IMR-90 (cell line): ENCODE measurements around the gene ELMOD3. TPM values are rescaled to one million over a fixed set of nuclear protein-coding genes. Genes with fewer than 3 reads are reported as not detected.

Source experiments
- ATAC-seq: fragments of 200-7000 bp; cut with Tn5 transposase; 2 replicates; pipeline ENCODE4 v1.9.1; 2020; ENCODE audit warnings: low read depth, mild to moderate bottlenecking, moderate library complexity
- BruUV-seq: library from RNA; stranded (reverse); fragments of 400-500 nt; replicated peaks from 2 replicates; lab custom pipeline; 2021; lab: Mats Ljungman, UMichigan
- CTCF ChIA-PET: fragments of 300-600 bp; formaldehyde crosslinking; extraction: SDS; loops from one replicate; lab custom pipeline; 2021; ENCODE audit warnings: antibody characterized with exemption; lab: Yijun Ruan, JAX
- POLR2A ChIA-PET: fragments of 300-600 bp; sonication (Branson Sonifier 250); formaldehyde crosslinking; loops from one replicate; lab custom pipeline; 2022; ENCODE audit warnings: antibody characterized with exemption; ENCODE audit not compliant: unreplicated experiment; lab: Charles Lee
- DNase-seq: peaks from one replicate; pipeline ENCODE4 v3.0.0; 2013
- H2AFZ ChIP-seq: replicated peaks from 2 replicates; pipeline ENCODE3; 2013; ENCODE audit warnings: low read length, mild to moderate bottlenecking; ENCODE audit not compliant: poor library complexity
- H2AK5ac ChIP-seq: 2 replicates; pipeline ENCODE4 v1.6.1; 2013; ENCODE audit warnings: low read depth, low read length, inconsistent platforms
- H2AK9ac ChIP-seq: replicated peaks from 2 replicates; pipeline ENCODE3; 2013; ENCODE audit warnings: mild to moderate bottlenecking, low read depth, low read length, moderate library complexity; ENCODE audit not compliant: poor library complexity
- H2BK120ac ChIP-seq: 2 replicates; pipeline ENCODE4 v1.6.1; 2013; ENCODE audit warnings: low read depth, low read length, inconsistent platforms
- H2BK15ac ChIP-seq: 3 replicates; pipeline ENCODE4 v1.6.1; 2013; ENCODE audit warnings: low read depth, low read length, inconsistent platforms
- H2BK20ac ChIP-seq: 2 replicates; pipeline ENCODE4 v1.6.1; 2013; ENCODE audit warnings: low read depth, mild to moderate bottlenecking, inconsistent platforms, low read length, moderate library complexity
- H2BK5ac ChIP-seq: 2 replicates; pipeline ENCODE4 v1.6.1; 2013; ENCODE audit warnings: mild to moderate bottlenecking, low read depth, low read length, inconsistent platforms; ENCODE audit not compliant: poor library complexity, severe bottlenecking
- H3K14ac ChIP-seq: replicated peaks from 2 replicates; pipeline ENCODE4 v1.6.1; 2013; ENCODE audit warnings: low read depth, low read length, inconsistent platforms
- H3K18ac ChIP-seq: 2 replicates; pipeline ENCODE4 v1.6.1; 2013; ENCODE audit warnings: low read depth, low read length, control low read depth
- H3K23ac ChIP-seq: 2 replicates; pipeline ENCODE4 v1.6.1; 2013; ENCODE audit warnings: low read depth, low read length, inconsistent platforms
- H3K27ac ChIP-seq: 2 replicates; pipeline ENCODE4 v1.5.1; 2013; ENCODE audit warnings: mild to moderate bottlenecking, control low read depth, low read length; ENCODE audit not compliant: insufficient read depth
- H3K27me3 ChIP-seq: 2 replicates; pipeline ENCODE4 v1.6.1; 2013; ENCODE audit warnings: low read length; ENCODE audit not compliant: control insufficient read depth, insufficient read depth
- H3K36me3 ChIP-seq: 2 replicates; pipeline ENCODE4 v1.6.1; 2013; ENCODE audit warnings: low read length, mixed read lengths; ENCODE audit not compliant: control insufficient read depth, insufficient read depth
- H3K4ac ChIP-seq: 2 replicates; pipeline ENCODE4 v1.6.1; 2013; ENCODE audit warnings: low read depth, low read length, inconsistent platforms
- H3K4me1 ChIP-seq: 2 replicates; pipeline ENCODE4 v1.6.1; 2013; ENCODE audit warnings: low read length, mixed read lengths; ENCODE audit not compliant: control insufficient read depth, insufficient read depth
- H3K4me2 ChIP-seq: 2 replicates; pipeline ENCODE4 v1.6.1; 2013; ENCODE audit warnings: low read depth, mild to moderate bottlenecking, control low read depth, low read length, moderate library complexity
- H3K4me3 ChIP-seq: 2 replicates; pipeline ENCODE4 v1.5.1; 2013; ENCODE audit warnings: low read depth, mild to moderate bottlenecking, control low read depth, low read length, moderate library complexity; ENCODE audit not compliant: insufficient read depth
- H3K56ac ChIP-seq: 2 replicates; pipeline ENCODE4 v1.6.1; 2013; ENCODE audit warnings: low read length, inconsistent platforms; ENCODE audit not compliant: insufficient read depth; ENCODE audit errors: extremely low read depth
- H3K79me1 ChIP-seq, 2 experiments: 2 replicates each; pipeline ENCODE4 v1.6.1; 2013; ENCODE audit warnings: low read length in 2 of 2, inconsistent platforms in 1 of 2, low read depth in 1 of 2
- H3K9ac ChIP-seq: 2 replicates; pipeline ENCODE4 v1.6.1; 2013; ENCODE audit warnings: low read depth, low read length, control low read depth
- H3K9me1 ChIP-seq: 2 replicates; pipeline ENCODE4 v1.6.1; 2013; ENCODE audit warnings: low read length, inconsistent platforms; ENCODE audit not compliant: insufficient read depth
- H3K9me3 ChIP-seq: 2 replicates; pipeline ENCODE4 v1.6.1; 2013; ENCODE audit warnings: low read length; ENCODE audit not compliant: control insufficient read depth, insufficient read depth
- H4K20me1 ChIP-seq: 2 replicates; pipeline ENCODE4 v1.6.1; 2013; ENCODE audit warnings: low read length, inconsistent platforms; ENCODE audit not compliant: insufficient read depth
- H4K5ac ChIP-seq: 2 replicates; pipeline ENCODE4 v1.6.1; 2013; ENCODE audit warnings: mild to moderate bottlenecking, low read depth, low read length, control low read depth
- H4K8ac ChIP-seq, 2 experiments: 2 replicates each; pipeline ENCODE4 v1.6.1; 2013; ENCODE audit warnings: low read depth in 2 of 2, low read length in 2 of 2, control low read depth in 1 of 2, inconsistent platforms in 1 of 2
- H4K91ac ChIP-seq: 2 replicates; pipeline ENCODE4 v1.6.1; 2013; ENCODE audit warnings: low read depth, low read length, inconsistent platforms; ENCODE audit not compliant: insufficient read depth
- BHLHE40 ChIP-seq: fragments of 150-350 bp; IDR thresholded peaks from 2 replicates; pipeline ENCODE4 v1.6.1; 2016; ENCODE audit warnings: mild to moderate bottlenecking, low read depth, low read length
- CHD1 ChIP-seq: IDR thresholded peaks from 2 replicates; pipeline ENCODE4 v1.6.1; 2012; ENCODE audit warnings: low read depth, low read length, improper control_type of control experiment
- CTCF ChIP-seq: conservative IDR thresholded peaks from 2 replicates; pipeline ENCODE4 v1.5.1; 2012; ENCODE audit warnings: mild to moderate bottlenecking, low read depth, low read length, improper control_type of control experiment
- ELK1 ChIP-seq: fragments of 150-350 bp; IDR thresholded peaks from 2 replicates; pipeline ENCODE4 v1.6.1; 2016; ENCODE audit warnings: low read depth, mild to moderate bottlenecking, low read length, moderate library complexity, borderline replicate concordance
- FOS ChIP-seq: fragments of 150-350 bp; IDR thresholded peaks from 2 replicates; pipeline ENCODE4 v1.6.1; 2016; ENCODE audit warnings: low read depth, low read length
- MAFK ChIP-seq: IDR thresholded peaks from 2 replicates; pipeline ENCODE4 v1.6.1; 2012; ENCODE audit warnings: low read depth, low read length, improper control_type of control experiment
- MAZ ChIP-seq: IDR thresholded peaks from 2 replicates; pipeline ENCODE4 v1.6.1; 2012; ENCODE audit warnings: low read depth, mild to moderate bottlenecking, low read length, improper control_type of control experiment, moderate library complexity, borderline replicate concordance
- MXI1 ChIP-seq: IDR thresholded peaks from 2 replicates; pipeline ENCODE4 v1.6.1; 2012; ENCODE audit warnings: low read depth, mild to moderate bottlenecking, low read length, moderate library complexity, borderline replicate concordance
- NFE2L2 ChIP-seq: fragments of 150-350 bp; IDR thresholded peaks from 2 replicates; pipeline ENCODE4 v1.6.1; 2016; ENCODE audit warnings: low read depth, mild to moderate bottlenecking, low read length
- POLR2A ChIP-seq: IDR thresholded peaks from 2 replicates; pipeline ENCODE4 v1.6.1; 2012; ENCODE audit warnings: mild to moderate bottlenecking, low read depth, low read length
- RAD21 ChIP-seq: IDR thresholded peaks from 2 replicates; pipeline ENCODE4 v1.6.1; 2012; ENCODE audit warnings: low read length, improper control_type of control experiment
- RCOR1 ChIP-seq: IDR thresholded peaks from 2 replicates; pipeline ENCODE4 v1.6.1; 2012; ENCODE audit warnings: mild to moderate bottlenecking, low read length, improper control_type of control experiment; ENCODE audit not compliant: insufficient replicate concordance
- RFX5 ChIP-seq: IDR thresholded peaks from 2 replicates; pipeline ENCODE4 v1.8.0; 2012; ENCODE audit warnings: low read depth, mild to moderate bottlenecking, low read length, moderate library complexity
- SMC3 ChIP-seq: fragments of 150-350 bp; IDR thresholded peaks from 2 replicates; pipeline ENCODE4 v1.6.1; 2016; ENCODE audit warnings: low read depth, mild to moderate bottlenecking, antibody characterized with exemption, low read length, moderate library complexity
- USF2 ChIP-seq: fragments of 150-350 bp; IDR thresholded peaks from 2 replicates; pipeline ENCODE4 v1.6.1; 2017; ENCODE audit warnings: mild to moderate bottlenecking, antibody characterized with exemption, low read length, low read depth
- WGBS, 2 experiments: methylation state at CpG; one replicate each; pipeline versions ENCODE4 v1.1.5 to v1.1.7; 2013; ENCODE audit warnings: missing lambda C conversion rate in 2 of 2; ENCODE audit not compliant: insufficient read length in 1 of 2; ENCODE audit errors: extremely low coverage in 2 of 2; 5-methylcytosine and 5-hydroxymethylcytosine counted together
- dilution Hi-C: fragments of 300-500 bp; cut with HindIII; formaldehyde crosslinking; loops from one replicate; pipeline ENCODE4 v1.14.3; 2018; ENCODE audit warnings: low sequenced_read_pairs; ENCODE audit not compliant: unreplicated experiment
- in situ Hi-C: fragments of 300-500 bp; cut with MboI; formaldehyde crosslinking; loops from 3 replicates; pipeline ENCODE4 v1.14.3; 2019; ENCODE audit warnings: low sequenced_read_pairs, inconsistent platforms, mixed read lengths
- intact Hi-C: fragments of 100-400 bp; cut with micrococcal nuclease; formaldehyde crosslinking; loops from 2 replicates; pipeline ENCODE4 v1.10.0; 2022
- polyA plus RNA-seq, 3 experiments: library from polyadenylated mRNA; depleted of rRNA; stranded (reverse); fragments of >200 nt; gene quantifications; 2 replicates each; pipeline ENCODE4 v1.2.3, GENCODE V29; 2012; ENCODE audit warnings: low replicate concordance in 1 of 3
- total RNA-seq: library from RNA; depleted of rRNA; stranded (reverse); fragments of >200 nt; gene quantifications from 2 replicates; pipeline ENCODE4 v1.2.3, GENCODE V29; 2012

ELMOD3 gene
- total and polyA plus RNA-seq, 2 of the 4 experiments (the other 2 are of a cell fraction) = 13.1 to 20.7 TPM

GRCh38 chr2:85397925-85398331, 43.4 kb downstream of the ELMOD3 start:
- Histone ChIP-seq H2BK120ac (no peak overlapping the region), H4K8ac (no peak overlapping the region), H3K14ac (no peak overlapping the region), H2AK5ac (no peak overlapping the region), H3K56ac (no peak overlapping the region), H2AFZ (no peak overlapping the region), H2BK20ac (no peak overlapping the region), H3K18ac (no peak overlapping the region), H3K4ac (no peak overlapping the region), H3K9ac (no peak overlapping the region), H3K4me2 (no peak overlapping the region), H3K79me1 (no peaks in the 10 kb centered on the region), H3K9me3 (no peaks in the 10 kb centered on the region), H3K36me3 (peaks cover 17% of the 10 kb centered on the region), H3K4me3 (no peak overlapping the region), H3K27ac (no peak overlapping the region), H4K20me1 (no peaks in the 10 kb centered on the region; the same call in 1 of the 2 replicates), H2BK15ac (no peak overlapping the region), H3K4me1 (peaks cover 4% of the 10 kb centered on the region), H3K9me1 (peaks cover 7% of the 10 kb centered on the region; the same call in 1 of the 2 replicates), H4K5ac (no peak overlapping the region), H4K91ac (no peak overlapping the region), H2AK9ac (no peak overlapping the region), H2BK5ac (no peak overlapping the region), H3K27me3 (no peaks in the 10 kb centered on the region), H3K23ac (no peak overlapping the region)
- TF ChIP-seq SMC3 (no peak), CTCF (no peak), POLR2A (no peak), MAFK (no peak), MXI1 (no peak), BHLHE40 (no peak), NFE2L2 (no peak), CHD1 (no peak), USF2 (no peak), RCOR1 (no peak), RFX5 (no peak), FOS (no peak), ELK1 (no peak), MAZ (no peak), RAD21 (no peak)
- in situ Hi-C loops = no loop called here
- 69% methylated on average over 3 of the region's 4 CpGs; no CpG with 5 or more reads in 1 of the 2 experiments for WGBS, 2 experiments
- ATAC-seq (no peak), DNase-seq (no peak)
- CTCF ChIA-PET = no interaction called here
- POLR2A ChIA-PET = no interaction called here
- no TSS peak for BruUV-seq
- intact Hi-C loops = no loop called here
- dilution Hi-C loops = no loop called here
